GM18505 (cell line): ENCODE data around the gene SLITRK4.

Experiments
- ATAC-seq: cut with Tn5 transposase; IDR thresholded peaks from one replicate; pipeline ENCODE4 v1.9.1; 2021; ENCODE audit not compliant: unreplicated experiment
- POLR2A ChIP-seq: IDR thresholded peaks from 4 replicates; pipeline ENCODE4 v1.6.1; 2011; ENCODE audit warnings: borderline replicate concordance; ENCODE audit not compliant: insufficient read depth, insufficient read length; ENCODE audit errors: extremely low read depth

Gene SLITRK4

GRCh38 chrX:143633461-143634308, 2.2 kb downstream of the SLITRK4 start:
- ATAC-seq, result no peak
- TF ChIP-seq POLR2A, result no peak

GRCh38 chrX:143632625-143633410, 3.1 kb downstream of the SLITRK4 start:
- no peak for TF ChIP-seq POLR2A
- ATAC-seq, result no peak

GRCh38 chrX:143623657-143624056, 12.2 kb downstream of the SLITRK4 start:
- ATAC-seq, result no peak
- TF ChIP-seq POLR2A, result no peak

GRCh38 chrX:143621276-143621675, 14.6 kb downstream of the SLITRK4 start:
- no peak for TF ChIP-seq POLR2A
- ATAC-seq, result no peak

- ATAC-seq, result no peak
- no peak for TF ChIP-seq POLR2A
Measured at GRCh38 chrX:143615851-143616250, 20.1 kb downstream of the SLITRK4 start.

GRCh38 chrX:143601809-143602208, 34.1 kb downstream of the SLITRK4 start:
- TF ChIP-seq POLR2A, result no peak

GRCh38 chrX:143581240-143581639, 54.7 kb downstream of the SLITRK4 start:
- ATAC-seq, result no peak
- TF ChIP-seq POLR2A, result no peak

More at GRCh38 chrX:143601809-143602208, 34.1 kb downstream of the SLITRK4 start:
- ATAC-seq, result no peak

GRCh38 chrX:143580266-143580665, 55.6 kb downstream of the SLITRK4 start:
- TF ChIP-seq POLR2A, result no peak
- no peak for ATAC-seq
